Endothelial cell of umbilical vein (primary cell): ENCODE data around the gene VPS11.

ENCODE experiments used
- CTCF ChIP-seq, 2 donors: IDR thresholded peaks; 1 replicate in 1 of 2; 2 replicates in 1 of 2; pipeline ENCODE4 v1.5.1; 2011; ENCODE audit warnings: low read length in 2 of 2, mild to moderate bottlenecking in 2 of 2, moderate library complexity in 2 of 2, control low read depth in 1 of 2, inconsistent platforms in 1 of 2, low read depth in 1 of 2; ENCODE audit not compliant: insufficient read depth in 1 of 2; ENCODE audit errors: extremely low read depth in 1 of 2
- POLR2A ChIP-seq: IDR thresholded peaks from 2 replicates; pipeline ENCODE4 v1.6.1; 2012; ENCODE audit warnings: low read depth, mild to moderate bottlenecking, control low read depth, low read length

GRCh38 chr11:119130662-119131061 is 63.0 kb downstream of the VPS11 start:
- TF ChIP-seq CTCF (IDR thresholded peaks at IDR 0.05; ENCODE audit: extremely low read depth in 1 of 2, insufficient read depth in 1 of 2, low read depth in 1 of 2, low read length in 2 of 2) (no peak), POLR2A (no peak)
